Measurements from ENCODE around the gene SLFN12.
"Not testable (repeated sequence)": the region's sequence is repeated elsewhere in the genome, so short reads cannot be mapped to it uniquely, and the experiment has no call there.

Gene SLFN12

DNA sequence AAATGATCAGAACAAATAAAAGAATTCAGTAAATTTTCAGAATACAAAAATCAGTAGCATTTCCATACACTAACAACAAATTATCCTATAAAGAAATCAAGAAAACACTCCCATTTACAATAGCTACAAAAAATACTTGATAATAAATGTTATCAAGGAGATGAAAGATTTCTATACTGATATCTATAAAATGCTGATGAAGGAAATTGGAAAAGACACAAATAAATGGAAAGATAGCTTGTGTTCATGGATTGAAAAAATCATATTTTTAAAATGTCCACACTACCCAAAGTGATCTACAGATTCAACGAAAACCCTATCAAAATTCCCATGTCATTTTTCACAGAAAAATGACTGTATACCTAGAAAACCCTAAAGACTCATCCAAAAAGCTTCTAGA, 18.1 kb downstream of the SLFN12 start:
- DNase-seq (ENCODE audit: low spot score) = no peak

DNA sequence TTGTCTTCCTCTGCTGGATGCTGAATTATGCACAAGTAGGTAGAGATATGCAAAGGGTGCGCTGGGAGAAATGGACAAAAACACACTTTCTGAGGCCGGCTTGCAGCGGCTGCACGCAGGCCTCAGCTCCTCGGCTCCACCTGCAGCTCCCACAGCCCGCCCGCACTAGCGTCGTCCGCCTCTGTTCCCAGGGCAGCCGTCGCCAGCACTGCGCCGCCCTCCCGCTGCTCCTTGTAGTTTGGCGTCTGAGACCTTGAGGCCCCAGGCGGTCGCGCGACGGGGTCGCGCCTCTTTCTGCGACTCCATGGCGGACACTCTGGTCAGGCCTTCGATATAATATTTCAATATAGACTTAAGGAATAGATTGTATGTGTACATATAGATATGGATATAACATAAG, 24.8 kb downstream of the SLFN12 start:
- DNase-seq (ENCODE audit: low spot score) = no peak

DNA sequence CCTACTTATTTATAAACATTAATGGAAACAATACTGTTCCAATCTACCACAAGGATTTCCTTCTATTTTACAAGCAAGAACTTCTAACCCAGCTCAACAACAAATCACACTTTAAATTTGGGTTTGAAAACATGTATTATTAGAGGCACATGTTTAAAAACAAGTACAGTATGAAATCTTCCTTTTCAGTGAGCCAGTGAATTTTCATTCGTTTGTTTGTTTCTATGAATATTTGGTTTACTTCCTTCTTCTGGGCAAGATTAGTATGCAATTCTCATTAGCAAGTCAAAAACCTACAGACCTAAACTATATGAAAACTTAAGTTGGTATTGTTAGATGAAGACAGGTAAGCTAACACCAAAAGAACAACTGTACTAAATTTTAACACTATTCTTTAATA, 25.7 kb downstream of the SLFN12 start:
- no peak for DNase-seq (ENCODE audit: low spot score)

DNA sequence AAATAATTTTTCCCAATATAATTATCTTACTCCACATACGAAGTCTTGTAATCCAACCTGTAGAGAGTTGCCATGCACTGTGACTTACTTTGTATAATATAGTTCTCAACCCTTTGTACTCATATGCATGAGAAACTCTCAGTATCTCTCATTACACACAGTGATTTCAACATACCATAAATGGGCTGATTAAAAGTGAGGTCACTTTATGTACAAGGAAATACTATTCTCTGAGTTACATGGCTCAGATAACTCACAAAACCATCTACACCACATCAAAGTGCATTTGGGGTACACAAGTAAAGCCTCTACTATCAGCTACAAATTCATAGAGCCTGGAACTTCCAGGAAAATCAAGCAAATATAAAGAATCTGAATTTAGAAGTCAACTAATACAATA, 27.9 kb downstream of the SLFN12 start:
- DNase-seq (ENCODE audit: low spot score) = no peak

DNA sequence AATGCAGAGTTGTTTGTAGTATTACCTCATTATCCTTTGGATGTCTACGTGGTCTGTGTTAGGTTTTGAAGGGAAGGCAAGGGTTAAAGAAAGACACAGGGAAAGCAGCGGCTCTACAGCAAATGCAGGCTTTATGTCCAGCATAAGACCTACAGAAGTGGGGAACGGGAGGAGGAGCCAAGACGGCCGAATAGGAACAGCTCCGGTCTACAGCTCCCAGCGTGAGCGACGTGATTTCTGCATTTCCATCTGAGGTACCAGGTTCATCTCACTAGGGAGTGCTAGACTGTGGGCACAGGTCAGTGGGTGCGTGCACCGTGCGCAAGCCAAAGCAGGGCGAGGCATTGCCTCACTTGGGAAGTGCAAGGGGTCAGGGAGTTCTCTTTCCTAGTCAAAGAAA, 38.5 kb downstream of the SLFN12 start:
- not testable (repeated sequence) for DNase-seq (ENCODE audit: low spot score)

DNA sequence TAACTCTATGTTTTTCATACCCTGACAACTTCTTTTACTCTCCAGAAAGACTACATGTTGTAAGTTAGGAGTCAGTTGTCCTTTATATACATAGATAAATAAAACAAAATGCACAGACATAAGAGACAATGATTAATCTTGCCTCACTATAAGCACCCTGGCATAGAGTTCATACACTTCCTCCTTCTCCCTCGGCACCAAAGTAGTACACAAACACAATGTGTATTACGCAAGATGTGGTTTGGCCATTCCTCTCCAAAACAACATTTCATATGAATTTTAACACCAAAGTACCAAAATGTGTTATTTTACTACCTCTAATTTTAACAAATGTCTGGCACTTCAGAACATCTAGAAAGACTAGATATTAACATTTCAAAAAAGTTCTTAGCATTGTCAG, 41.6 kb downstream of the SLFN12 start:
- DNase-seq (ENCODE audit: low spot score) = no peak

DNA sequence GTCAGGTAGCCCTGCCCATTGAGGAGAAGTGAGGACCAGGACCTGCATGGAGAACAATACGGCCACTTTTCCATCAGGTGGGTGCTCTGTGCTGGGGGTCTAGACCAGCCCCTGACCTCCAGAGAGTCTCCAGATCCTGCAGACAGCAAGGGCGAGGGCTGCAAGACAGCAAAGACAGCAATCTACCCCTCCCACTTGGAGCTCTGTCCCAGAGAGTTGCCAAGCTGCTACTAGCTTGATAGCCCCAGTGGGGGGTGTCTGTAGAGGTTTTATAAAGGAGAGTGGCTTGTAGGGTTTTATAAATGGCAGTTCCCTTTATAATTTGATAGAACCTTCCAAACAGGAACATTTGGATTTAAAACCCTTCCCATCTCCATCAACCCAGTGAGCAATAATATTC, 42.1 kb downstream of the SLFN12 start:
- DNase-seq (ENCODE audit: low spot score) = no peak

DNA sequence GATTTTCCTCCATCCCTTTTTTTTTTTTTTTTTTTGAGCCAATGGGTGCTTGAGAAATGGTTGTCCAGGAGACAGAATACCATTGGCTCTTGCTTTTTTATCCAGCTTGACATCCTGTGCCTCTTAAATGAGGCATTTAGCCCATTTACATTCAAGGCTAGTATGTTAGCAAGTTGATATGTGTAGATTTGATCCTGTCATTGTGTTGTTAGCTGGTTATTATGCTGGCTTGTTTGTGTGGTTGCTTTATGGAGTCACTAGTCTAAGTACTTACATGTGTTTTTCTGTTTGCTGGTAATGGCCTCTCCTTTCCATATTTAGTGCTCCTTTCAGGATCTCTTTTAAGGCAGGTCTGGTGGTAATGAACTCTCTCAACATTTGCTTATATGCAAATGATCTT, 44.8 kb downstream of the SLFN12 start:
- no peak for DNase-seq (ENCODE audit: low spot score)

DNA sequence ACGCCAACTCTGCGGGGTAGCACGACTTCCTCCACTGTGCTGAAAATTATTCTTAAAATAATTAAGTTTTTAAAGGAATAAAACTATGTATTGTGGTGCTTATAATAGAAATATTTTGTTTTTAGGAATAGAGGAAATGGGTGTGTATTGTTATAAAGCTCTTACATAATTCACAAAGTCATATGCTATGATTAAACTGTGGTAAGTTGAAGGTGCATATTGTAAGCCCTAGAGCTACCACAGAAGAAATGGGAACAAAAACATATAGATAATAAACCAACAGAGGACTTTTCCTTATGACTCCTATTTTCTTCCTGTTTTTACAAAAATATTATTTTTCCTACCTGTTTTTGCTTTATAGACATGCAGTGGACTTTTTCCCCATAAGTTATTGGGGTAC, 54.6 kb downstream of the SLFN12 start:
- no peak for DNase-seq (ENCODE audit: low spot score)

DNA sequence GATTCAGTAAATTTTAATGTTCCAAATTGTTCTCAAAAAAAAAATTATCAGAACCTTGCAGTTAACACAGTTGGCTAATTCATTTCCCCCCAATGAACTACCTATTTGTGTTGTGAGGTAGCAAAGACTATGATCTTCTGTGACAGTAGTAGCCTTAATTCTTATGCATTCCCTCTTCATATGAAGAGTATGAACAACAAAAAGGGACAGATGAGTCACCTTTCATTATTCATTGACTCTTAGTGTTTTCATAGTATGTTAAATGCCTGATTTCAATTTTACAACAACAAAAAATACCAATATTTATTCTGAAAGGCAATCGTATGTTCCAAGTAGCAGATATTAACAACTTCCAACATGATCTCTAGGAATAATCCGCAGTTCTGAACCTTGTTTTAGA, 55.2 kb downstream of the SLFN12 start:
- DNase-seq (ENCODE audit: low spot score) = no peak

DNA sequence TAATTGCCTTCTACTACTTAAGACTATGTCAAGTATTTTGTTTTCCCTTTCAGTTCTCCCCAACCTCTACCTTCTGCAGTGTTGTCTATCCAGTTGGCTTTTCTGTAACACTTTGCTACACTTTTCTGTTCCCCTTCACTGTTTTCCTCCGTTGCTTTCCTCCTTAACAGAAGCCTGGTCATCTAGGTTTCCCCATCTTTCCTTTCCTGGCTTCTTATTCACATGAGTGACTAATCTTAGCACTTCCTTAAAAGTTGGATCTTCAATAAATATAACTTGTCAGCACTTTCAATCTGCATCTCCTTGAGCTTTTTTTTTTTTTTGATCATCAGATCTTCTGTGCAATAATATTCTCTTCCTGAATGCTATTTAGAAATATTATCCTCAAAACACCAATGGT, 56.1 kb downstream of the SLFN12 start:
- no peak for DNase-seq (ENCODE audit: low spot score)

DNA sequence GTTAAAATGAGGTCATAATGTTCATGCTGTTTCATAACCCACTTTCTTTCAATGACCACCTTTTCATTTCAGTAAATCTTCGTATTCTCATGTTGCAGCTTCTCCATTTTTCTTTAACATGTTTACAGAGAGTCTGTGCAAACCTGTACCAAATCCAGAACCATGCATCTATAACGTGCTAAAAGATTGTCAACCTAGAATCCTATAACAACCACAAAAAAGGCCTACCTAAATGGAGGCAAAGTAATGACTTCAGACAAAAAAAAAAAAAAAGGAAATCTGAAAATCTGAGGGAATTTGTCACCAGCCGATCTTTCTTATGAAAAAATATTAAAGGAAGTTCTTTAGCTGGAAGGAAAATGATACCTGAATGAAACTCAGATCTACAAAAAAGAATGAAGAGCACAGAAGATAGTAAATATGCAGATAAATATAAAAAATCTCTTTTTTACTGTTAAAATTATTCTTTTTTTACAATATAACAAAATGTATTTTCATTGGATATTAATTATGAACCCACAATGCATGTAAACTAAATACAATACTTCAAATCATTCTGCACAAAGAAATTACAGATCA, 57.4 kb downstream of the SLFN12 start:
- no peak for DNase-seq (ENCODE audit: low spot score)

DNA sequence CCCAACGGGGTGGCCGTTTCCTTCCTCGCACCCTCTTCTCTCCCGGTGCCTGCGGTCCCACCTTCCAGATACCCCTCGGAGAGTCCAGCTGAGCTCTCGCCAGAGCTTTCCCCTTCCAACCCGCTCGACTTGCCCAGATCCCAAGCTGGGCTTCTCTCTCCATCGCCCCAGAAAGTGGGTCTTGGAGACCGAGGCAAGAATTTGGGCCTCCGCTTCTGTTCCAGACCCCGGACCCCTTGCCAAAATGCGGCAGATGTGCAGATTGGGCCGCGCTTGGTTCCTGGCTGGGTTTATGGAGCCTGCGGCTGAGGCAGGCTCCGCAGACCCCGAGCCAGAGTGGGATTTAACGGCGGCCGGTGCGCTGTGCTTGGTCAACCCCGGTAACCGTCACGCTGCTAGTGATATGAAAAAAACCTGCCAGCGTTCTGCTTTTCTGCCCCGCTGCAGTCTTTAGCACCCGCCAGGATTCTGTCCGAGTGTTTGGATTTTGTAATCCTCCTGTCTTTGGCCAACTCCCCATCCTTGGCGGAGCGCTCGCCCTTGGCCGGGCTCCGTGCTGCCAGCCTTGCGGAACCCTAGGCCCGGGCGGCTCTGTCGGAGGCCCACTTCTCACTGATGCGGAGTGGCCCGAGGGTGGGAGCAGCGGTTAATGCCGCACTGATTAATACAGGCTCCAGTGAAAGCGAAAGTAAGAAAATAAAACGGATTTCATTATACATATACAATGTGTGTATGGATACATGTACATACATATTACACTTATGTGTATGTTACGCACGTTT, 58.1 kb downstream of the SLFN12 start:
- DNase-seq (ENCODE audit: low spot score) = no peak

DNA sequence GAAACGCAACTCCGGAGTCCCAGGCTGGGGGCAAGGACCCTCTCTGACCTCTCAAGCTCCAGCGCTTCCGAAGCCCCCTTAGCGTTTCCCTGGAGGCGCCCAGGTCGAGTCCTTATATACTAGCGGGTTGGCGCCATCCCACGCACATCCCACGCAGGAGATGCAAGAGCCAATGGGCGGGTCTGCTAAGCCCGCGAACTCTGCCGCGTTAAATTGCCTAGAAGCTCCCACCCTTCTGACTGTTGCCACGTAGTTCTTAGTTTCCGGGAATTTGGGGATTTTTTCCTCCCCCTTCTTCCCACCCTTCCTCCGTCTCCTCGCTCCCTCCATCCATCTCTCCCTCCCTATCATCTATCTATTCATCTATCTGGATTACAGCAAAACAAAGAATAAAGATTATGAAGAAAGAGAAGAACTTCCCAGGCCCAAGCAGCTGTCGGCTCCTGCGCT, 58.7 kb downstream of the SLFN12 start, which contains the start of gene SLFN11:
SLFN11 (minus strand) TSS at position 88 of the 450 bp plus-strand sequence. CDS start 9,814 bp downstream, outside the sequence.
- DNase-seq (ENCODE audit: low spot score) = no peak

DNA sequence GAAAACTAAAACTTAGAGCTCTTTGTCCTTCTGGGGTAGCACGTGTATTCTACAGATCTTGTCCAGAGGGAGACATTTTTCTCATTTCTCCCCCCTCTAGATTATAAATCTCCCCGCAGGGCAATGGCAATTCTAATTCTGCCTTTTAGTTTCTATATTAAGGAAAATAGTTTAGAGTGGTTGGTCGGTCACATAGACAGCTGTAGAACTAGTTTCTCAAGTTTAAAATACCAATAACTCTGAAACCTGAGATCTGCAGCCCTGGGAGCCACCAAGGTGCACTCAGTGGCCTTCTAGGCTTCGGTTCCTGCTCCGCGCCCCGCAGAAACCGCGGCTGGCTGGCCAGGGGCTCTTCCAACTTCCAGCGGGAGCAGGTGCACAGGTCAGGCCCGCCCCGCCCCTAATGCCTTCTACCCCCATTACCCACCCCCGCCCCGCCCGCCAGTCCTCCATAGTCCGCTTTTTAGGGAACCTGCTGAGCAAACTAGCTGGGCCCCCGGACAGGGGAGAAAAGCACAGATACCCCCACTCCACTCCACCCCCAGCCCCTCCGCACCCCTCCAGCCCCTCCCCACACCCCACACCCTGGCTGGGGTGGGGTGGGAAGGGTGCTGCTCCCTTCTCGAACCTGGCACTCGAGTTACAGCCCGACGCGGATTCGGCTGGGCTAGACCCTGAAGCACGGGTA, 59.3 kb downstream of the SLFN12 start:
- DNase-seq (ENCODE audit: low spot score) = no peak

DNA sequence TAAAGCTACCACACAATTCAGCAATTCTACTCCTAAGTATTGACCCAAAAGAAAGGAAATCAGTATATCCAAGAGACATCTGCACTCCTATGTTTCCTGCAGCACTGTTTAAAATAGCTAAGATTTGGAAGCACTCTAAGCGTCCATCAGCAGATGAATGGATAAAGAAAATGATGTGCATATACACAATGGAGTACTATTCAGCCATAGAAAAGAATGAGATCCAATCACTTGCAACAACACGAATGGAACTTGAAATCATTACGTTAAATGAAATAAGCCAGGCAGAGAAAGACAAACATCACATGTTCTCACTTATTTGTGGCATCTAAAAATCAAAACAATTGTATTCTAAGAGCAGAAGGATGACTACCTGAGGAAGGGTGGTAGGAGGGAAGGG, 60.4 kb downstream of the SLFN12 start:
- no peak for DNase-seq (ENCODE audit: low spot score)

DNA sequence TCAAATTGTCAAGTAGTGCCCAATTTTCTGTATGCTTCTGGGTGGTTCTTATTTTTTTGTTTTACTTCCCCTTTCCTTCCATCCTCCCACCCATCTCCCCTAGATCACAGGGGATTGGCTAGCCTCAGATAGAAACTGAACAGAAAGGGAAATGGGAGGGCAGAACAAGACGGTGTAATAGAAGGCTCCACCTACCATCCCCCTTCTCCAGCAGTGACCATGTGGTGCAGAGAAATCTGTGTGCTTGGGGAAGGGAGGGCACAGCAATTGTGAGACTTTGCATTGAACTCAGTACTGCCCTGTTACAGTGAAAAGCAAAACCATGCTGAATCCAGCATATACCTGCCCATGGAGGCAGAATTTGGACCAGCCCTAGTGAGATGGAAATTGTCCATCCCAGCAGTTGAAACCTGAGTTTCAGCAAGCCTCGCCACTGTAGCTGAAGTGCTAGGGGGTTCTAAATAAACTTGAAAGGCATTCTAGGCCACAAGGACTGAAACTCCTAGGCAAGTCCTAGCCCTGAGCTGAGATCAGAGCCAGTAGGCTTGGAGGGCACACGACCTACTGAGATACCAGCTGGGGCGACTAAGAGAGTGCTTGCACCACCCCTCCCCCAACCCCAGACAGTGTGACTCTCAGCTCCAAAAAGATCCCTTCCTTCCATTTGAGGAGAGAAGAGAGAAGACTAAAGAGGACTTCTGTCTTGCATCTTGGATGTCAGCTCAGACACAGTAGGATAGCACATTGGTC, 64.0 kb downstream of the SLFN12 start:
- DNase-seq (ENCODE audit: low spot score) = no peak

DNA sequence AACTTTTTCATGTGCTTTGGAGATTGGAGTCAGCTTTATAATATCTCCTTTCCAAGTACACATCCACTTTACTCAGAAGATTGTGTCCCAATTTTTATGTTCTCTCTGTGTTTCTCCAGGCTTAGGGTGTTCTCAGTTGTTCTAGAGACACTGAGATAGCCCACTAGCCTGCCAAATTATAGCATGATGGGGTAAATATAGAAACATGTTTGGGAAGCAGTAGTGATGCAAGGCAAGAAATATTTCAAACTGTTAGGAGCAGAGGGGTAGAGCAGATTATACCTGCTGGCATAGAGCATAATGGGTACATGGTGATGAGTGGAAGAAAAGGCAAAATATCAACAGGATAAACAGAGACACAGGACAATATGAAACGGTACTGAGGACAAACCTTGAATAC, 71.3 kb downstream of the SLFN12 start:
- no peak for DNase-seq (ENCODE audit: low spot score)

Data from SK-N-DZ (cell line).